ENCODE results near the gene RUFY4.

DNA sequence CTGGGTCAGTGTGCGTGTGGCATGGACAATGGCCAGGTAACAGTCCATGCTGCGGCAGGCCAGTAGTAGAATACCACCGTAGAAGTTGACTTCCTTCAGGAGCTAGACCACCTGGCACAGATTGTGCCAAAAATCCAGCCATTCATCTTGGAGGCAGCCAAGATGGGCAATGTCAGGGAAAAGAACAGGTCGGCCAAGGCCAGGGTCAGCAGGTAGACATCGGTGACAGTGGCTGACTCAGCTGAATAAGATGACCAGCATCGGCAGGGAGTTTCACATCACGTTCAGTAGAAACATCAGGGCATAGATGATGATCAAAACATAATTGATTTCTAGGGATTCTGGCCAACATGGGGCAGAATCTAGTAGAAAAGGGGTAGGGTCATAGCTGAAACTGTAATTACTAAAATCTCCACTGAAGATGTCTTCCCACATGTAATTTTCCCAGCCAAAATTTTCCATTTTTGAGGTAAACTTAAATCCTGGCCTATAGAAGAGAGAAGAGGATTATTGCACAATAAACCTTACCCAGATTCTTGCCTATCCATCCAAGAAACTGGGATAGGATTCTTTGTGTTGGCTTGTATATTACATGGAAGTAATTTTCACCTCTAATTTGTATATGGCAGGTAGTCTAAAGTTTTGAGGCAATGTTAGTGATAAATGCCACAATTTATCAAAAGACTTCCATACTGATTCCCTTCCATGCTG lies 7.9 kb upstream of the RUFY4 start:
- TF ChIP-seq CTCF (IDR thresholded peaks at IDR 0.05 in 4 of 5, conservative IDR thresholded peaks at IDR 0.05 in 1 of 5) (no peak), POLR2A (IDR thresholded peaks at IDR 0.05) (no peak)
